HL-60 (cell line): ENCODE results near the gene FBXL17.
"Not testable (repeated sequence)": the region's sequence is repeated elsewhere in the genome, so short reads cannot be mapped to it uniquely, and the experiment has no call there.

ENCODE experiments used
- CTCF ChIP-seq: IDR thresholded peaks from one replicate; pipeline ENCODE4 v1.5.1; 2011; ENCODE audit warnings: low read length, control low read depth, inconsistent platforms; ENCODE audit not compliant: insufficient read depth
- POLR2AphosphoS5 ChIP-seq: IDR thresholded peaks from 2 replicates; pipeline ENCODE4 v1.6.1; 2012; ENCODE audit warnings: low read depth
- REST ChIP-seq: IDR thresholded peaks from 2 replicates; pipeline ENCODE4 v1.6.1; 2012; ENCODE audit warnings: low read depth; ENCODE audit not compliant: insufficient replicate concordance

DNA sequence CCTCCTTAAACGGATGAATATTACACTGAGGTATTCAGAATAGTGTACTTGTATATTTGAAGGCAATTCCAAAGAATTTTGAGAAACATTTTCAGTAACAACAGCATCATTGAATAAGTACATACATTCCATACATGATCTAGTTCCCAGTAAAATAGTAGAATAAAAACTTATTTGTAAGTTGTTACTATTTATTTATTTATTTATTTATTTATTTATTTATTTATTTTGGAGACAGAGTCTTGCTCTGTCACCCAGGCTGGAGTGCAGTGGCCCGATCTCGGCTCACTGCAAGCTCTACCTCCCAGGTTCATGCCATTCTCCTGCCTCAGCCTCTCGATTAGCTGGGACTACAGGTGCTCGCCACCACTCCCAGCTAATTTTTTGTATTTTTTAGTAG is 14.9 kb upstream of the FBXL17 start:
- not testable (repeated sequence) for TF ChIP-seq POLR2AphosphoS5, CTCF, REST
